ENCODE results near the gene NAA60.

Gene NAA60

GRCh38 chr16:3508736-3509135 lies 65.3 kb downstream of the NAA60 start:
- no peak for DNase-seq (ENCODE audit: low read depth in 2 of 2, low spot score in 1 of 2)

- peak in 1 of 2 donors; percentile 20 for DNase-seq (ENCODE audit: low read depth in 2 of 2, low spot score in 1 of 2)
These were observed 66.0 kb downstream of the NAA60 start for GRCh38 chr16:3509470-3509928.

- no peak for DNase-seq (ENCODE audit: low read depth in 2 of 2, low spot score in 1 of 2)
These were observed 66.9 kb downstream of the NAA60 start for GRCh38 chr16:3510416-3510815.

GRCh38 chr16:3511286-3512180 lies 68.1 kb downstream of the NAA60 start:
- DNase-seq (ENCODE audit: low read depth in 2 of 2, low spot score in 1 of 2), result no peak

DNA sequence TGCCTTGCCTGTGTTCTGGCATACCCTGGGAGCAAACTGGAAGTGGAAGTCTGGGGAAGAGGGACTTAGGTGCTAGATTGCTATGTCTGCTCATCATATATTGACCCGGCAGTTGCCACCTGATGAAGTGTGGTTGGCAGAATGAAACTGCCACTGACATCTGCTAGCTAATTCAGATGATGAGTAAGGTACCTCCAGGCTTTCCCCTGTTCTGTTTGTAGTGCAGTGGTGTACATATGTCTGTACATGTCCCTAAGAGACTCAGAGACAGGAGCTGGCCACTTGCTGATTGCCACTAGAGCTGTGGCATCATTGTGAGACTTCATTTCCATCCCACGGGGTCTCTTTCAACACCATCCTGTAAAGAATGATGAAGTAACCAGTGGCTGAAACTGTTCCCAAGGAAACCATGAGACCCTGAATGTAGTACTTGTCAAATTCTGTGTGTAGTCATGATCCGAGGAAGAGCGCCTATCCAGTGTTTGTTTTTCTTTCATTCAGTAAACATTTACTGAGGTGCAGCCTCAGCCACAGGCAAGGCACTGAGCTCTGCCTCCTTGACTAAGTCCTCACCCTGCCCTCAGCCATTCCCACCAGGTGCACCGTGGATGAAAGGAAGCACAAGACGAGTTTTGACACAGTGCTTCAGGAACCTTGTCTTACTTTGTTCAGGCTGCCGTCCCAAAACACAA lies 70.6 kb downstream of the NAA60 start:
- DNase-seq (ENCODE audit: low read depth in 2 of 2, low spot score in 1 of 2), result no peak

- DNase-seq (ENCODE audit: low read depth in 2 of 2, low spot score in 1 of 2), result no peak
These were observed 71.1 kb downstream of the NAA60 start for GRCh38 chr16:3514621-3515020.

- DNase-seq (ENCODE audit: low read depth in 2 of 2, low spot score in 1 of 2), result no peak
These were observed 72.4 kb downstream of the NAA60 start for GRCh38 chr16:3515897-3516296.

DNA sequence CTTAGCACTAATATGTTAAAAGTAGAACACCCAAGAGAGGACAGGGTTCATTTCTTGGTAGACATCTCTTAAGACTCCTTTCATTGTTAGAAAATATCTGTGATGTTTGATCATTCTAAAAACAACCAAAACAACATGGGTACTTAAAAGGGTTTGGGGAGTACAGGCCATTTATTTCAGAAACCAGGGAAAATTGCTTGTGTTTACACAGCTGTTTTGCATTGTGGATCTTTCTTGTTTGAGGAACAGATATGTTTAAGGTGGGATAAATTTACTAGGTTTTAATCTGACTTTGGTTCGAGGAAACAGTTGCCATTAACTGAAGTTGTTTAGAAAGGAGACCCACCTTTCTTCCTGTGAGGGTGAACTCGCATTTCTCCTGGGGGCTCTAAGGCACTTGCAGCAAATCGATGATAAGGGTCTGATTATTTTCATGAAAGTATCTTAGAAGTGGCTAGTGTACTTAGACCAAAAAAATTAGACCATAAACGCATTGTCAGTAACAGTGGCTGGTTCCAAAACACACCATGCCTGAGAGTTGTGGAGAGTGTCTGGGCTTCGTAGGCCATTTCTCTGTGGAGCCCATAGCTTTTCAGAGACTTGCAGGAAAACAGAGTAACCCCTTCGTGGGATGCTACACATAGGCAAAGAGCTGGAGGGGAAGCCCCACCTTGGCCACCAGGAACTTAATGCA lies 75.0 kb downstream of the NAA60 start:
- no peak for DNase-seq (ENCODE audit: low read depth in 2 of 2, low spot score in 1 of 2)

- no peak for DNase-seq (ENCODE audit: low read depth in 2 of 2, low spot score in 1 of 2)
These were observed 75.5 kb downstream of the NAA60 start for GRCh38 chr16:3518986-3519348.

DNA sequence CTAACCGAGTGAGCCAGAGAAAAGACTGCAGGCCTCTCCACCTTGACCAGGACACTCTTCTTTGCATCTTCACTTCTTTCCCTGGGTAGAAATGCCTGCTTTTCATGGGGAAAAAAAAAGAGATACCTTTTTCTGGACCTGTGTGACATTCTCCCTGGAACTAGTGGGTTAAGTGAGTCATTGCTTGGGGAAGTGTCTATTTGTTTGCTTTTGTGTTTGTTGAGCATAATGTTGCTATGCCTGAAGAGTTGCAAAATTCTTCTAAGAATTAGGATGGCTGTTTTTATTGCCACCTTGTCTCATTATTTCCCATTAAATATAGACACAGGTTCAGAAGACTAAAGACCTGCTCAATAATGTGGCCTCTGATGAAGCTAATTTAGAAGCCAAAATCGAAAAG lies 76.1 kb downstream of the NAA60 start:
- no peak for DNase-seq (ENCODE audit: low read depth in 2 of 2, low spot score in 1 of 2)

DNA sequence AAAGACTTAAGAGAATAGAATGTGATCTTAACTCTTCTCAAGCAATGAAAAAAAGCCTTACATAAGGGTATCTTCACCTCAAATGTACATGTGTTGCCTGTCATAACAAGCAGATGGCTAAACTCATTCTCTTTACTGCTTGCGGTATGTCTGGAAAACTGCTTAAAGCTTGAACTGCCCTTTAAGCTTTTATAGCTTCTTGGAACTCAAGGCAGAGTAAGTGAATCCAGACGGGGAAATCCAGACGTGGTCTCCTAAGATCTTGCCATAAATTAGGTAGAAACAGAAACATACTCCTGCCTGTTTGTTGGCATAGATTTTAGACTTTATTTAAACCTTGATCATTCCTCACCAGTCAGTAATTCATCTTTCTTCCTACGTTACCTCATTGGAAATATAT lies 76.9 kb downstream of the NAA60 start:
- DNase-seq (ENCODE audit: low read depth in 2 of 2, low spot score in 1 of 2), result no peak

- no peak for DNase-seq (ENCODE audit: low read depth in 2 of 2, low spot score in 1 of 2)
These were observed 77.4 kb downstream of the NAA60 start for GRCh38 chr16:3520841-3521240.

DNA sequence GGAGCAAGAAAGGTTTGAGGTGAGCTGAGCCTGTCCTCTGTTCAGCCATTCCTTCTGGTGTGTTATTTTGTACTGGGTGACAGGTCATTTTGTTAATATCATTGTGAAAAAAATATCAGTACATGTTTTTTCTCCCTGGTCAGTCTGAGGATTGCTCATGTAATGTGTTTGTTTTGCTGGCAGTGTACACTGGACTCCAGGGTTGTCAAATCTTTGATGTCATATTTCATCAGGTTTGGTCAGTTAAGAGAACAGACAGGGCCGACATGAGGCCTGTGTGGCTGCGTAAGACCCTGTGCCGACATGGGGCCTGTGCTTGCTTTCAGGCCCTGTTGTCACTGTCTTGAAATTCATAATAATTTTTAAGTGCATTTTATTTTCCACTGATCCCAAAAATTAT lies 79.8 kb downstream of the NAA60 start:
- DNase-seq (ENCODE audit: low read depth in 2 of 2, low spot score in 1 of 2), result no peak

DNA sequence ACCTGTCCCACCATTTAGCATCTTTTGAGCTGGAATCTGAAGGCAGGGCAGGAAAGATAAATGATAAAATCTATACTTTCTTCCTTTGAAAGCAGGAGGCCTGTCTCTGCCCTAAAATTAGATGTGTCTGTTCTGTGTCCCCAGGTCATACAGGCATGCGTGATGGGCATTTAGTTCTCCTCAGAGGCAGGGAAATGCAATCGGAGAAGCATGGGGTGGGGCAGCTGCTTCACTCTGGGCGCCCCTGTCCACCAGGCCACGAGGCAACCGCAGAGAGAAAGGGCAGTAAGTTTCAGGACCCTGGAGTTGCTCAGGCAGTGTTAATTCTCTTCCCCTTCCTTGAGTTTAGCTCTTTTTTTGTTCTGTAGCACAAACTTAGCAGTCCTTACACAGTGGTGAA lies 82.5 kb downstream of the NAA60 start:
- DNase-seq (ENCODE audit: low read depth in 2 of 2, low spot score in 1 of 2), result no peak

- DNase-seq (ENCODE audit: low read depth in 2 of 2, low spot score in 1 of 2), result peak; percentile 14 to 17
These were observed 83.8 kb downstream of the NAA60 start for GRCh38 chr16:3527216-3527829.

GRCh38 chr16:3528406-3528805 lies 84.9 kb downstream of the NAA60 start:
- DNase-seq (ENCODE audit: low read depth in 2 of 2, low spot score in 1 of 2), result no peak

DNA sequence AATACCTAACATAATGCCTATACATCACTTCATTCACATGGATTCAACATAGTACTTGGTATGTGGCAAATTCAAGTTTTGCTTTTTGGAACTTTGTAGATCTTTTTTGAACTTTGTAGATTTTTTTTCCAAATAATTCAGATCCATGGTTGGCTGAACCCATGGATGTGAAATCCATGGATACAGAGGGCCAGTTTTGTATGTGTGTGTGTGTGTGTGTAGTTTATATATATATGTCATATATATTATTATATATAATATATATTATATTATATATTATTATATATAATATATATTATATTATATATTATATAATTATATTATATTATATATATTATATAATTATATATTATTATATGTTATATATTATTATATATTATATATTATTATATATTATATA lies 85.7 kb downstream of the NAA60 start:
- no peak for DNase-seq (ENCODE audit: low read depth in 2 of 2, low spot score in 1 of 2)

GRCh38 chr16:3530371-3530914 lies 87.0 kb downstream of the NAA60 start:
- DNase-seq (ENCODE audit: low read depth in 2 of 2, low spot score in 1 of 2), result no peak

DNA sequence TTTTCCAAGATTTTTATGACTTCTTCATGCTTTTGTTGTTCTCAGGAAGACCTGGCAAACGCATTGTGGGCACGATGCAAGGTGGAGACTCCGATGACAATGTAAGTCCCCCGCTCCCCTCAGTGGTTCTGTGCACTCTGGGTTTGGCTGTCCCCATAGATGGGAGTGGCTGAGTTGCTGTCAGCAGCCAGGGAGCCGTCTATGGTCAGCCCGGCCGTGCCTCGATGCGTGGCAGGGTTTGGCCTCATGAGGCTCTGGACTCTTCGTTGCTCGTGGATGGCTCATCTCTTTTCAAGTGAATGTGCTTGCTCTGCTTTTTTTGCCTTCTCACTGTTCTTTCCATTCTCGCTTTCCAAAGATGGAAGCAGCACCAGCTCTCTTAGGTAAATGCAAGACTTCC lies 89.3 kb downstream of the NAA60 start:
- no peak for DNase-seq (ENCODE audit: low read depth in 2 of 2, low spot score in 1 of 2)

DNA sequence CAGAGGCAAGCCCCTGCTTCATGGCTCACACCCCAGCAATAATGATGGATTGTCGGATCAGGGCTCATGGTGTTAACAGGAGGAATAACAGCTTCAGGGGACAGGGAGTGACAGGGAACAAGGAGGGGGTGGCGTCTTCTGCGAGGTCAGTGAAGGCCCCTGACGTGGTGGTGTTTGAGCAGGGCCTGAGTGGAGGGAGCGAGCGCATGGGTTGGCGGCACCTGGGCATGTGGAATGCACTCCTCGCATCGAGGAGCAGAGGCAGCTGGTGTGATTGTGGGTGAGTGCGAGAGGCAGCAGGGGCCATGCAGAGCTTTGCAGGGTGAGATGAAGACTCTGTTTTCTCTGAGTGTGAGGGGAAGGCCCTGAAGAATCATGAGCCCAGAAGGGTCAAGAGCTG lies 90.6 kb downstream of the NAA60 start:
- no peak for DNase-seq (ENCODE audit: low read depth in 2 of 2, low spot score in 1 of 2)

- no peak for DNase-seq (ENCODE audit: low read depth in 2 of 2, low spot score in 1 of 2)
These were observed 92.8 kb downstream of the NAA60 start for GRCh38 chr16:3536271-3536731.
